Measurements from ENCODE around the gene FNDC11. TPM values are rescaled to one million over a fixed set of nuclear protein-coding genes. Genes with fewer than 3 reads are reported as not detected.

The FNDC11 gene
- 0.43 and 0.68 TPM in 2 replicates for total RNA-seq

DNA sequence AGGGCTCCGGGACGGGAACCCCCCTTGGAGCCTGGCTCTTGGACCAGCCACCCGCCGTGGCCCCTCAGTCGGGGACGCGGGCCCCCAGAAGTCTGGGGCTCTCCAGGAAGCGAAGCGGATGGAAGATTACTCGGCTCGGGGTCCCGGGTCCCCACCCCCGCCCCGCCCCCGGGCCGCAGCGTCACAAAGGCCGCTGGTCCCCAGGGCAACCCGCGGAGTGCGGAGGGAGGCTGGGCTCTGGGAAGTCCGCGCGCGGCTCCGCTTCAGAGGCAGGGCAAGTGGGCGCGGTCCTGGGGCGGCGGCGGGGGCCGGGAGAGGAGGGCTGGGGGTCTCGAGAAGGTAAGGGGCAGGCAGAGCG lies at the start of gene FNDC11:
Gene FNDC11, plus strand, starts transcription at position 227 of the 358 bp plus-strand sequence. CDS start 1,505 bp downstream, outside the sequence.

GRCh38 chr20:63520504-63520933 lies 33.4 kb upstream of the FNDC11 start, which contains the start of gene PPDPF:
Gene PPDPF, plus strand, starts transcription at chr20:63520765. Its CDS starts 544 bp downstream, at chr20:63521309.

DNA sequence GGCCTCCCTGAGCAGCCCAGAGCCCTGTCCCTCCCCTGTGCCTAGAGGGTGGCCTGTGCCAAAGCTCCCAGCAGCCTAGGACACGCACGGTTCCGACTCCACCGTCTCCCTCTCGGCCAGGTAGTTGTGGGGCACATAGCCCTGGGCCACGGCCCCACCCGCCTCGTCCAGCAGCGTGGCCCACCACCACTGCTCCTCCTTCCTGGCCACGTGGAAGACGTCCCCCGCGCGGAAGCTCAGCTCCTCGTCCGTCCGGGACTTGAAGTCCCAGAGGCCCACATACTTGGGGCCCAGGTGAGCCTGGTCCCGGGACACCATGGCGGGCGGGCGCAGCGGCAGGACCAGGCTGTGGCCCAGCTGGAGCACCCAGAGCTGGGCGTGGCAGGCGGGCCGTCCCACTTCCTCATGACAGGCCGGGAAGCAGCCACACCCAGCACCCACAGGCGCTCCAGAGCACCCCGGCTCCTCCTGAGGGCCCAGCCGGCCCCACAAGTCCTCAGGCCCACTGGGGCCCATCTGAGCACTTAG lies 16.9 kb upstream of the FNDC11 start, which contains the start of gene PTK6:
Gene PTK6, minus strand, starts transcription at position 380 of the 528 bp plus-strand sequence. Its CDS starts 62 bp downstream, at position 318.

GRCh38 chr20:63547725-63548480 lies 6.1 kb upstream of the FNDC11 start, which contains the start of gene SRMS:
Gene SRMS, minus strand, starts transcription at chr20:63547749. Its CDS starts 286 bp downstream, at chr20:63547463.

DNA sequence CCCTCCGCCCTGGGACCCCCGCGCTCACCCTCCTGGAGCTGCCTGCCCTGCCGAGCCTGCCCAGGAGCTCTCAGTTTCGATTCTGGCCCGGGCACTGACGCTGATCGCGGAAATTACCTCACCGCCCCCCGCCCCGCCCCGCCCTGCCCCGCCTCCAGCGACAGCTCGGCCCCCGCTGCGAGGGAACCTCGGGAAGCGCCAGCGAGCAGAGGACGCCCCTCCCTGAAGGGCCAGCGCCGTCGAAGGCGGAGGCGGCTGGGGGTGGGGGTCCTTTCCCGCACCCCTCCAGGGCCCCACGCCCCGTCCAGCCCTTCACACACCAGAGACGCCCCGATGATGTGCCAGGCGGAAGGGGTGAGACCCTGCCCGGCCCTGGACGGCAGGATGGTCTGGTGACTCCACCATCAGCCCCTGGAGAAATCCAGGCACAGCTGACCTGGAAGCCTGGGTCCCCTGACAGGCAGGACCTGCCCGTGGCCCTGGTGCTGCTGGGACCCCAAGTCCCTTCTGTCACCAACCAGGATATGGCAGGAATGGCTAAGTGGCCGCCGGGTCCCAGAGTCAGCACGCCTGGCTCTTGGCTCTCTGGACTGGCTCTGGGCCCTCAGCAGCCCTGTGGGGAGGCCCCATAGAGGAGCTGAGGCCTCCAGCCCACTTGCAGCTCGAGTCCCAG lies 20.3 kb downstream of the FNDC11 start, which contains the start of gene HELZ2:
Gene HELZ2, minus strand, starts transcription at position 84 of the 673 bp plus-strand sequence. CDS start 1,854 bp downstream, outside the sequence.

Other genes with a start within 250 kb of the FNDC11 start
- gene CHRNA4, start 192.8 kb upstream of the FNDC11 start, total RNA-seq, result not detected in 2 replicates
- gene KCNQ2, start 81.5 kb upstream of the FNDC11 start, total RNA-seq, result under 0.01 TPM in 1 of 2 replicates, not detected in the other
- gene EEF1A2, start 55.1 kb upstream of the FNDC11 start, total RNA-seq, result 1.0 and 1.4 TPM in 2 replicates
- 58.4 and 133 TPM in 2 replicates for gene PPDPF, start 33.4 kb upstream of the FNDC11 start, total RNA-seq
- 35.2 and 51.9 TPM in 2 replicates for gene PTK6, start 16.8 kb upstream of the FNDC11 start, total RNA-seq
- 0.14 and 0.34 TPM in 2 replicates for gene SRMS, start 6.4 kb upstream of the FNDC11 start, total RNA-seq
- gene HELZ2, start 20.1 kb downstream of the FNDC11 start, total RNA-seq, result 33.5 and 51.0 TPM in 2 replicates
- 16.1 and 17.7 TPM in 2 replicates for gene GMEB2, start 72.9 kb downstream of the FNDC11 start, total RNA-seq
- under 0.01 and 1.2 TPM in 2 replicates for gene STMN3, start 99.3 kb downstream of the FNDC11 start, total RNA-seq
- gene RTEL1, start 104.2 kb downstream of the FNDC11 start, total RNA-seq, result 5.1 and 11.7 TPM in 2 replicates
- 5.5 and 26.8 TPM in 2 replicates for gene TNFRSF6B, start 142.5 kb downstream of the FNDC11 start, total RNA-seq
- 28.7 and 51.0 TPM in 2 replicates for gene ARFRP1, start 153.8 kb downstream of the FNDC11 start, total RNA-seq
- gene ZGPAT, start 153.9 kb downstream of the FNDC11 start, total RNA-seq, result 16.7 and 16.9 TPM in 2 replicates
- gene LIME1, start 182.5 kb downstream of the FNDC11 start, total RNA-seq, result 1.0 and 4.3 TPM in 2 replicates
- gene SLC2A4RG, start 185.6 kb downstream of the FNDC11 start, total RNA-seq, result 22.2 and 24.8 TPM in 2 replicates